Astrocyte (in vitro differentiated cells and primary cell): ENCODE measurements around the gene KRT4.

Experiments used
- CTCF ChIP-seq: IDR thresholded peaks from 2 replicates; pipeline ENCODE4 v1.5.1; 2011; ENCODE audit warnings: low read depth, mild to moderate bottlenecking, inconsistent platforms, low read length, moderate library complexity; ENCODE audit not compliant: insufficient read depth
- EZH2 ChIP-seq: IDR thresholded peaks from 2 replicates; pipeline ENCODE4 v1.6.1; 2012; ENCODE audit warnings: mild to moderate bottlenecking, low read length, inconsistent platforms; ENCODE audit not compliant: insufficient read depth

- no peak for TF ChIP-seq CTCF
- TF ChIP-seq EZH2: no peak
These were observed 22.1 kb upstream of the KRT4 start for GRCh38 chr12:52836042-52836466.
